HCT116 (cell line): ENCODE results near the gene SKAP1. TPM values are rescaled to one million over a fixed set of nuclear protein-coding genes. Genes with fewer than 3 reads are reported as not detected.

Experiments used
- ATAC-seq: fragments of 200-7000 bp; cut with Tn5 transposase; 2 replicates; pipeline ENCODE4 v1.9.1; 2020; ENCODE audit warnings: mild to moderate bottlenecking, moderate library complexity
- BruUV-seq: library from RNA; stranded (reverse); fragments of 400-500 nt; replicated peaks from 2 replicates; lab custom pipeline; 2021; lab: Mats Ljungman, UMichigan
- CTCF ChIA-PET: fragments of 300-600 bp; sonication (Branson Sonifier 250); formaldehyde crosslinking; loops from one replicate; lab custom pipeline; 2021; ENCODE audit warnings: antibody characterized with exemption; lab: Charles Lee
- POLR2A ChIA-PET: fragments of 300-600, 350-600 bp; sonication (Branson Sonifier 250); formaldehyde crosslinking; loops from one replicate; lab custom pipeline; 2021; ENCODE audit warnings: antibody characterized with exemption; lab: Charles Lee
- RAD21 ChIA-PET, 2 experiments: fragments of 300-600 bp; sonication (Branson Sonifier 250); formaldehyde crosslinking; loops; one replicate each; lab custom pipeline; 2023; ENCODE audit warnings: low total read pairs in 2 of 2; ENCODE audit not compliant: uncharacterized antibody in 2 of 2, unreplicated experiment in 2 of 2, low non-redundant PET in 1 of 2; lab: Charles Lee
- DNase-seq: peaks from one replicate; pipeline ENCODE4 v3.0.0-alpha.2; 2010; ENCODE audit warnings: low read depth, low spot score
- H2AFZ ChIP-seq: fragments of 200-600 bp; shearing (Covaris generic), sonication (generic); 2 replicates; pipeline ENCODE4 v1.6.1; 2017; ENCODE audit warnings: low read depth, mixed run types, mixed read lengths, antibody characterized with exemption, low read length; ENCODE audit not compliant: poor library complexity, severe bottlenecking
- H3K27ac ChIP-seq: 2 replicates; pipeline ENCODE4 v1.5.1; 2012; ENCODE audit warnings: low read depth, low read length
- H3K27me3 ChIP-seq: fragments of 200-600 bp; sonication (generic); 2 replicates; pipeline ENCODE4 v1.6.1; 2016; ENCODE audit warnings: mixed run types, low read length, mixed read lengths; ENCODE audit not compliant: insufficient read depth
- H3K36me3 ChIP-seq, 2 experiments: fragments of 200-500 bp in 1 of 2; fragments of 200-600 bp in 1 of 2; sonication (Bioruptor generic) in 1 of 2; sonication (generic) in 1 of 2; 2 replicates each; pipeline versions ENCODE4 v1.5.1 to v1.6.1; 2014 to 2016; ENCODE audit warnings: low read length in 2 of 2, inconsistent platforms in 1 of 2, mixed read lengths in 1 of 2, mixed run types in 1 of 2; ENCODE audit not compliant: insufficient read depth in 2 of 2, control insufficient read depth in 1 of 2
- H3K4me1 ChIP-seq, 2 experiments: fragments of 200-600 bp in 1 of 2; sonication (generic) in 1 of 2; 2 replicates each; pipeline versions ENCODE4 v1.5.1 to v1.6.1; 2012 to 2017; ENCODE audit warnings: low read length in 2 of 2, inconsistent platforms in 1 of 2, mild to moderate bottlenecking in 1 of 2, mixed read lengths in 1 of 2, mixed run types in 1 of 2, moderate library complexity in 1 of 2; ENCODE audit not compliant: insufficient read depth in 2 of 2, control insufficient read depth in 1 of 2
- H3K4me2 ChIP-seq: fragments of 200-600 bp; sonication (generic); 2 replicates; pipeline ENCODE4 v1.6.1; 2017; ENCODE audit warnings: mixed run types, low read length, mixed read lengths
- H3K4me3 ChIP-seq, 2 experiments: fragments of 200-600 bp in 1 of 2; sonication (generic) in 1 of 2; replicated peaks in 1 of 2; 2 replicates each; pipeline ENCODE4 v1.5.1; 2011 to 2016; ENCODE audit warnings: low read length in 2 of 2, control low read depth in 1 of 2, low read depth in 1 of 2, mild to moderate bottlenecking in 1 of 2, mixed read lengths in 1 of 2, mixed run types in 1 of 2
- H3K79me2 ChIP-seq: fragments of 200-600 bp; sonication (generic); 2 replicates; pipeline ENCODE4 v1.6.1; 2017; ENCODE audit warnings: mild to moderate bottlenecking, mixed run types, low read length, moderate library complexity, mixed read lengths; ENCODE audit not compliant: insufficient read depth
- H3K9ac ChIP-seq: fragments of 200-600 bp; sonication (generic); 2 replicates; pipeline ENCODE4 v1.6.1; 2016; ENCODE audit warnings: low read length, mixed read lengths
- H3K9me2 ChIP-seq: fragments of 200-600 bp; sonication (generic), shearing (Covaris generic); 2 replicates; pipeline ENCODE4 v1.6.1; 2017; ENCODE audit warnings: mixed run types, mild to moderate bottlenecking, moderate library complexity; ENCODE audit not compliant: insufficient read depth
- H3K9me3 ChIP-seq, 2 experiments: fragments of 200-500 bp in 1 of 2; fragments of 200-600 bp in 1 of 2; sonication (Bioruptor generic) in 1 of 2; sonication (generic) in 1 of 2; 2 replicates each; pipeline ENCODE4 v1.6.1; 2014 to 2017; ENCODE audit warnings: low read length in 2 of 2, mixed read lengths in 2 of 2, inconsistent platforms in 1 of 2, low read depth in 1 of 2, mild to moderate bottlenecking in 1 of 2, mixed run types in 1 of 2, moderate library complexity in 1 of 2; ENCODE audit not compliant: control insufficient read depth in 1 of 2, insufficient read depth in 1 of 2
- H4K20me1 ChIP-seq: fragments of 200-600 bp; sonication (generic), shearing (Covaris generic); 2 replicates; pipeline ENCODE4 v1.6.1; 2017; ENCODE audit warnings: mixed run types, mild to moderate bottlenecking, moderate library complexity; ENCODE audit not compliant: insufficient read depth
- CBX3 ChIP-seq: IDR thresholded peaks from 2 replicates; pipeline ENCODE4 v1.6.1; 2012; ENCODE audit warnings: low read depth
- CEBPB ChIP-seq: IDR thresholded peaks from 2 replicates; pipeline ENCODE4 v1.6.1; 2012; ENCODE audit warnings: low read depth
- EGR1 ChIP-seq: IDR thresholded peaks from 2 replicates; pipeline ENCODE4 v1.6.1; 2012; ENCODE audit warnings: low read depth
- ELF1 ChIP-seq: IDR thresholded peaks from 2 replicates; pipeline ENCODE4 v1.6.1; 2012; ENCODE audit warnings: low read depth, borderline replicate concordance
- EZH2 ChIP-seq: fragments of 200-600 bp; sonication (generic); IDR thresholded peaks from 2 replicates; pipeline ENCODE4 v1.6.1; 2017; ENCODE audit warnings: antibody characterized with exemption, mixed run types
- EZH2phosphoT487 ChIP-seq: fragments of 200-600 bp; IDR thresholded peaks from 2 replicates; pipeline ENCODE4 v1.6.1; 2018; ENCODE audit warnings: antibody characterized with exemption, borderline replicate concordance
- FOSL1 ChIP-seq: IDR thresholded peaks from 2 replicates; pipeline ENCODE4 v1.6.1; 2012; ENCODE audit warnings: low read depth
- JUND ChIP-seq: IDR thresholded peaks from 2 replicates; pipeline ENCODE4 v1.6.1; 2012
- POLR2A ChIP-seq: IDR thresholded peaks from 2 replicates; pipeline ENCODE4 v1.7.0; 2011; ENCODE audit warnings: borderline replicate concordance; ENCODE audit not compliant: insufficient read depth, insufficient read length; ENCODE audit errors: extremely low read depth
- RAD21 ChIP-seq: IDR thresholded peaks from 2 replicates; pipeline ENCODE4 v1.6.1; 2012; ENCODE audit warnings: low read depth, mild to moderate bottlenecking
- SIN3A ChIP-seq: IDR thresholded peaks from 2 replicates; pipeline ENCODE4 v1.6.1; 2012; ENCODE audit warnings: low read depth
- SP1 ChIP-seq: IDR thresholded peaks from 2 replicates; pipeline ENCODE4 v1.6.1; 2012; ENCODE audit warnings: low read depth
- SRF ChIP-seq: IDR thresholded peaks from 2 replicates; pipeline ENCODE4 v1.6.1; 2012; ENCODE audit warnings: low read depth
- TCF7L2 ChIP-seq: IDR thresholded peaks from 2 replicates; pipeline ENCODE4 v1.7.0; 2011; ENCODE audit warnings: borderline replicate concordance, inconsistent platforms; ENCODE audit not compliant: insufficient read depth, insufficient read length; ENCODE audit errors: extremely low read depth
- YY1 ChIP-seq: IDR thresholded peaks from 2 replicates; pipeline ENCODE4 v1.6.1; 2011; ENCODE audit warnings: low read length, low read depth, moderate library complexity, mild to moderate bottlenecking; ENCODE audit not compliant: insufficient replicate concordance; ENCODE audit errors: extremely low read depth
- ZFX ChIP-seq: fragments of 450-650 bp; IDR thresholded peaks from 2 replicates; pipeline ENCODE4 v1.6.1; 2017
- ZNF274 ChIP-seq: fragments of 200-500 bp; sonication (Bioruptor generic); IDR thresholded peaks from 2 replicates; pipeline ENCODE4 v1.6.1; 2014; ENCODE audit warnings: mild to moderate bottlenecking, low read depth, low read length, inconsistent platforms
- intact Hi-C: fragments of 100-400 bp; cut with micrococcal nuclease; formaldehyde crosslinking; loops from 2 replicates; pipeline ENCODE4 v1.10.0; 2022
- total RNA-seq: library from RNA; stranded (reverse); gene quantifications from one replicate; pipeline ENCODE4 v1.2.1, GENCODE V29; 2021; ENCODE audit not compliant: unreplicated experiment
- TF ChIP-seq, protein P1 (sequence below): IDR thresholded peaks from 2 replicates; pipeline ENCODE4 v1.6.1; 2012
- TF ChIP-seq, protein P2 (sequence below), 3 experiments: fragments of 200-600 bp in 1 of 3; sonication (generic) in 1 of 3; IDR thresholded peaks in 2 of 3; conservative IDR thresholded peaks in 1 of 3; 2 replicates each; pipeline ENCODE4 v1.5.1; 2012 to 2017; ENCODE audit warnings: low read depth in 2 of 3, low read length in 2 of 3, antibody characterized with exemption in 1 of 3, borderline replicate concordance in 1 of 3, control low read depth in 1 of 3, mild to moderate bottlenecking in 1 of 3, mixed read lengths in 1 of 3, mixed run types in 1 of 3, moderate library complexity in 1 of 3; ENCODE audit not compliant: insufficient read depth in 1 of 3
- TF ChIP-seq, protein P3 (sequence below): IDR thresholded peaks from 2 replicates; pipeline ENCODE4 v1.6.1; 2012
- TF ChIP-seq, protein P4 (sequence below): IDR thresholded peaks from 2 replicates; pipeline ENCODE4 v1.6.1; 2012; ENCODE audit warnings: low read depth

SKAP1 gene
- total RNA-seq, 1 experiment from 2014 or later = 12.4 TPM

DNA sequence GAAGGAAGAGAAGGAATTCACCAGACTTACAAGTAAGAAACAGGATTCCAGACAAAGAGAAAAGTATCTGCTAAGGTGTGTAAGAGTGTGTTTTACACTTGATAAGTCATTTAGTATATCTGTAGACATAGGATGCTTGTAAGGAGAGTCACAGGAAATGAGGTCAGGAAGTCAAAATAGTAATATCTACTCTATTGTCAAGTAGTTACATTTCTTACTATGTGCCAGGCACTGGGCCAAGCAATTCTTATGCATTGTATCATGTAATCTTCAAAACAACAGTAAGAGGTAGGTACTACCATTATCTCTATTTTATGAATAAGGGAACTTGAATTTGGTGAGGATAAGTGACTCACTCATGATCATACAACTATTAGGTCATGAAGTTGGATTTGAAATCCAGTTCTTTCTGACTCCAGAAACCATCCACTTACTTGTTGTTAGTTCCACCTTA lies 193.3 kb downstream of the SKAP1 start:
- peak; percentile 91 for DNase-seq
- H3K4me2 ChIP-seq = peak overlapping the region; percentile 49

More for the DNA sequence above, 193.3 kb downstream of the SKAP1 start:
- Histone ChIP-seq H4K20me1 (no peaks in the 10 kb centered on the region), H3K9me2 (no peaks in the 10 kb centered on the region; the same call in 1 of the 2 replicates), H3K27ac (peak overlapping the region; percentile 38; the same call in 1 of the 2 replicates), H3K9me3 (no peaks in the 10 kb centered on the region), H3K4me3 (peak overlapping the region in 1 of 2 experiments; percentile 0; a peak in 1 of 4 replicates), H3K36me3 (no peaks in the 10 kb centered on the region), H3K79me2 (no peaks in the 10 kb centered on the region), H3K27me3 (no peaks in the 10 kb centered on the region), H3K9ac (peak overlapping the region; percentile 6; the same call in 1 of the 2 replicates), H2AFZ (peak overlapping the region; percentile 66), H3K4me1 (peaks cover 51 to 78% of the 10 kb centered on the region in 2 experiments)
- ChIA-PET CTCF (interaction anchor here (0.9 to 22.1 kb wide), 3 partner anchors 8 to 26 kb away, joined by 3 to 336 read pairs (median 6); no protein-coding TSS in a partner anchor), POLR2A (interaction anchor here (1.0 to 1.5 kb wide), 3 partner anchors 8 to 346 kb away, joined by 3 read pairs; no protein-coding TSS in a partner anchor), RAD21 (no interaction called here)
- ATAC-seq = peak; percentile 47
- no TSS peak for BruUV-seq
- intact Hi-C loops = no loop called here
- TF ChIP-seq, protein P1, sequence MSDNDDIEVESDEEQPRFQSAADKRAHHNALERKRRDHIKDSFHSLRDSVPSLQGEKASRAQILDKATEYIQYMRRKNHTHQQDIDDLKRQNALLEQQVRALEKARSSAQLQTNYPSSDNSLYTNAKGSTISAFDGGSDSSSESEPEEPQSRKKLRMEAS = no peak
- TF ChIP-seq TCF7L2 (no peak), FOSL1 (peak; percentile 86), YY1 (no peak), ZNF274 (no peak), RAD21 (no peak), CBX3 (peak; percentile 57; the same call in 1 of the 2 replicates), EGR1 (no peak), EZH2 (no peak), CEBPB (peak; percentile 72; the same call in 1 of the 2 replicates), ZFX (no peak), EZH2phosphoT487 (no peak), JUND (peak; percentile 81), ELF1 (no peak), POLR2A (no peak), SIN3A (peak; percentile 44), SRF (no peak; the same call in 1 of the 2 replicates), SP1 (peak; percentile 90)
- TF ChIP-seq, protein P2, sequence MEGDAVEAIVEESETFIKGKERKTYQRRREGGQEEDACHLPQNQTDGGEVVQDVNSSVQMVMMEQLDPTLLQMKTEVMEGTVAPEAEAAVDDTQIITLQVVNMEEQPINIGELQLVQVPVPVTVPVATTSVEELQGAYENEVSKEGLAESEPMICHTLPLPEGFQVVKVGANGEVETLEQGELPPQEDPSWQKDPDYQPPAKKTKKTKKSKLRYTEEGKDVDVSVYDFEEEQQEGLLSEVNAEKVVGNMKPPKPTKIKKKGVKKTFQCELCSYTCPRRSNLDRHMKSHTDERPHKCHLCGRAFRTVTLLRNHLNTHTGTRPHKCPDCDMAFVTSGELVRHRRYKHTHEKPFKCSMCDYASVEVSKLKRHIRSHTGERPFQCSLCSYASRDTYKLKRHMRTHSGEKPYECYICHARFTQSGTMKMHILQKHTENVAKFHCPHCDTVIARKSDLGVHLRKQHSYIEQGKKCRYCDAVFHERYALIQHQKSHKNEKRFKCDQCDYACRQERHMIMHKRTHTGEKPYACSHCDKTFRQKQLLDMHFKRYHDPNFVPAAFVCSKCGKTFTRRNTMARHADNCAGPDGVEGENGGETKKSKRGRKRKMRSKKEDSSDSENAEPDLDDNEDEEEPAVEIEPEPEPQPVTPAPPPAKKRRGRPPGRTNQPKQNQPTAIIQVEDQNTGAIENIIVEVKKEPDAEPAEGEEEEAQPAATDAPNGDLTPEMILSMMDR (IDR thresholded peaks at IDR 0.05 in 2 of 3, conservative IDR thresholded peaks at IDR 0.05 in 1 of 3; ENCODE audit: borderline replicate concordance in 1 of 3, insufficient read depth in 1 of 3, low read depth in 2 of 3, low read length in 2 of 3) = no peak
- TF ChIP-seq, protein P3, sequence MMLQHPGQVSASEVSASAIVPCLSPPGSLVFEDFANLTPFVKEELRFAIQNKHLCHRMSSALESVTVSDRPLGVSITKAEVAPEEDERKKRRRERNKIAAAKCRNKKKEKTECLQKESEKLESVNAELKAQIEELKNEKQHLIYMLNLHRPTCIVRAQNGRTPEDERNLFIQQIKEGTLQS = 0 out of 2 replicates have a peak, but pooled peaks have one; percentile 9
- TF ChIP-seq, protein P4, sequence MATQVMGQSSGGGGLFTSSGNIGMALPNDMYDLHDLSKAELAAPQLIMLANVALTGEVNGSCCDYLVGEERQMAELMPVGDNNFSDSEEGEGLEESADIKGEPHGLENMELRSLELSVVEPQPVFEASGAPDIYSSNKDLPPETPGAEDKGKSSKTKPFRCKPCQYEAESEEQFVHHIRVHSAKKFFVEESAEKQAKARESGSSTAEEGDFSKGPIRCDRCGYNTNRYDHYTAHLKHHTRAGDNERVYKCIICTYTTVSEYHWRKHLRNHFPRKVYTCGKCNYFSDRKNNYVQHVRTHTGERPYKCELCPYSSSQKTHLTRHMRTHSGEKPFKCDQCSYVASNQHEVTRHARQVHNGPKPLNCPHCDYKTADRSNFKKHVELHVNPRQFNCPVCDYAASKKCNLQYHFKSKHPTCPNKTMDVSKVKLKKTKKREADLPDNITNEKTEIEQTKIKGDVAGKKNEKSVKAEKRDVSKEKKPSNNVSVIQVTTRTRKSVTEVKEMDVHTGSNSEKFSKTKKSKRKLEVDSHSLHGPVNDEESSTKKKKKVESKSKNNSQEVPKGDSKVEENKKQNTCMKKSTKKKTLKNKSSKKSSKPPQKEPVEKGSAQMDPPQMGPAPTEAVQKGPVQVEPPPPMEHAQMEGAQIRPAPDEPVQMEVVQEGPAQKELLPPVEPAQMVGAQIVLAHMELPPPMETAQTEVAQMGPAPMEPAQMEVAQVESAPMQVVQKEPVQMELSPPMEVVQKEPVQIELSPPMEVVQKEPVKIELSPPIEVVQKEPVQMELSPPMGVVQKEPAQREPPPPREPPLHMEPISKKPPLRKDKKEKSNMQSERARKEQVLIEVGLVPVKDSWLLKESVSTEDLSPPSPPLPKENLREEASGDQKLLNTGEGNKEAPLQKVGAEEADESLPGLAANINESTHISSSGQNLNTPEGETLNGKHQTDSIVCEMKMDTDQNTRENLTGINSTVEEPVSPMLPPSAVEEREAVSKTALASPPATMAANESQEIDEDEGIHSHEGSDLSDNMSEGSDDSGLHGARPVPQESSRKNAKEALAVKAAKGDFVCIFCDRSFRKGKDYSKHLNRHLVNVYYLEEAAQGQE = no peak
